HG03558 (cell line): Measurements from ENCODE around the gene USP3.
"Not testable (repeated sequence)": the region's sequence is repeated elsewhere in the genome, so short reads cannot be mapped to it uniquely, and the experiment has no call there.

Source experiments
- ATAC-seq: cut with Tn5 transposase; IDR thresholded peaks from one replicate; pipeline ENCODE4 v1.9.1; 2021; ENCODE audit warnings: moderate number of reproducible peaks; ENCODE audit not compliant: unreplicated experiment; ENCODE audit errors: extremely low read depth

Gene USP3

GRCh38 chr15:63602595-63602994, 98.2 kb downstream of the USP3 start:
- no peak for ATAC-seq

- ATAC-seq, result no peak
Measured at GRCh38 chr15:63603516-63603915, 99.1 kb downstream of the USP3 start.

- no peak for ATAC-seq
Measured at GRCh38 chr15:63604281-63604680, 99.9 kb downstream of the USP3 start.

GRCh38 chr15:63605036-63605435, 100.6 kb downstream of the USP3 start:
- no peak for ATAC-seq

GRCh38 chr15:63605816-63606215, 101.4 kb downstream of the USP3 start:
- no peak for ATAC-seq

- no peak for ATAC-seq
Measured at GRCh38 chr15:63606308-63606707, 101.9 kb downstream of the USP3 start.

- ATAC-seq, result no peak
Measured at GRCh38 chr15:63608989-63609388, 104.6 kb downstream of the USP3 start.

- no peak for ATAC-seq
Measured at GRCh38 chr15:63609448-63609847, 105.1 kb downstream of the USP3 start.

GRCh38 chr15:63610209-63610841, 105.9 kb downstream of the USP3 start:
- no peak for ATAC-seq

GRCh38 chr15:63611177-63611576, 106.8 kb downstream of the USP3 start:
- no peak for ATAC-seq

- ATAC-seq, result no peak
Measured at GRCh38 chr15:63612300-63612699, 107.9 kb downstream of the USP3 start.

- no peak for ATAC-seq
Measured at GRCh38 chr15:63615935-63616334, 111.5 kb downstream of the USP3 start.

GRCh38 chr15:63617147-63617546, 112.8 kb downstream of the USP3 start:
- ATAC-seq, result not testable (repeated sequence)

- not testable (repeated sequence) for ATAC-seq
Measured at GRCh38 chr15:63617627-63618026, 113.2 kb downstream of the USP3 start.

GRCh38 chr15:63620760-63621159, 116.4 kb downstream of the USP3 start:
- ATAC-seq, result not testable (repeated sequence)

- no peak for ATAC-seq
Measured at GRCh38 chr15:63623232-63623969, 119.0 kb downstream of the USP3 start.

- no peak for ATAC-seq
Measured at GRCh38 chr15:63626955-63627354, 122.6 kb downstream of the USP3 start.

GRCh38 chr15:63628123-63628822, 123.9 kb downstream of the USP3 start:
- ATAC-seq, result no peak

GRCh38 chr15:63630036-63630751, 125.8 kb downstream of the USP3 start:
- ATAC-seq, result no peak

GRCh38 chr15:63633312-63633711, 128.9 kb downstream of the USP3 start:
- no peak for ATAC-seq

- ATAC-seq, result no peak
Measured at GRCh38 chr15:63634154-63634553, 129.8 kb downstream of the USP3 start.
